OCI-LY3 (cell line): Measurements from ENCODE around the gene PLIN1.

ENCODE experiments used
- H2AFZ ChIP-seq: fragments of 200-600, 300-600 bp; shearing (Covaris generic); 2 replicates; pipeline ENCODE4 v1.6.0; 2014; ENCODE audit warnings: antibody characterized with exemption, low read depth, low read length
- H3K27ac ChIP-seq: fragments of 200-600, 300-600 bp; sonication (generic); 2 replicates; pipeline ENCODE4 v1.5.1; 2014; ENCODE audit warnings: mild to moderate bottlenecking, low read length, moderate library complexity, mixed read lengths
- H3K27me3 ChIP-seq: fragments of 200-600, 300-600 bp; sonication (generic); 2 replicates; pipeline ENCODE4 v1.6.1; 2014; ENCODE audit warnings: low read depth, low read length, mixed read lengths
- H3K36me3 ChIP-seq: fragments of 200-600, 300-600 bp; sonication (generic); replicated peaks from 2 replicates; pipeline ENCODE3; 2014; ENCODE audit warnings: low read depth, low read length, mixed read lengths
- H3K4me1 ChIP-seq: fragments of 300-600, 200-600 bp; sonication (generic); 2 replicates; pipeline ENCODE4 v1.6.1; 2014; ENCODE audit warnings: low read length, mixed read lengths
- H3K4me2 ChIP-seq: fragments of 200-600, 300-600 bp; sonication (generic); 2 replicates; pipeline ENCODE4 v1.6.1; 2014; ENCODE audit warnings: low read length, mixed read lengths
- H3K4me3 ChIP-seq: fragments of 300-600, 200-600 bp; sonication (generic); 2 replicates; pipeline ENCODE4 v1.5.1; 2014; ENCODE audit warnings: antibody characterized with exemption, mild to moderate bottlenecking, low read length, moderate library complexity
- H3K79me2 ChIP-seq: fragments of 300-600, 200-600 bp; shearing (Covaris generic); 2 replicates; pipeline ENCODE4 v1.6.1; 2014; ENCODE audit warnings: mild to moderate bottlenecking, low read length, mixed read lengths
- H3K9ac ChIP-seq: fragments of 300-600, 200-600 bp; shearing (Covaris generic); 2 replicates; pipeline ENCODE4 v1.6.0; 2014; ENCODE audit warnings: mild to moderate bottlenecking, low read length, moderate library complexity
- H3K9me3 ChIP-seq: fragments of 200-600, 300-600 bp; shearing (Covaris generic); 2 replicates; pipeline ENCODE4 v1.6.1; 2014; ENCODE audit warnings: low read length, mixed read lengths; ENCODE audit not compliant: insufficient read depth
- H4K20me1 ChIP-seq: fragments of 200-600, 300-600 bp; sonication (generic); 2 replicates; pipeline ENCODE4 v1.6.1; 2016; ENCODE audit warnings: low read length, mixed read lengths; ENCODE audit not compliant: insufficient read depth
- CTCF ChIP-seq: fragments of 200-600, 300-600 bp; sonication (generic); IDR thresholded peaks from 2 replicates; pipeline ENCODE4 v1.5.1; 2014; ENCODE audit warnings: antibody characterized with exemption, low read length, low read depth
- EZH2phosphoT487 ChIP-seq: fragments of 200-600 bp; shearing (Covaris generic); IDR thresholded peaks from 2 replicates; pipeline ENCODE4 v1.6.1; 2018; ENCODE audit warnings: antibody characterized with exemption, mixed run types, low read depth

PLIN1 gene

DNA sequence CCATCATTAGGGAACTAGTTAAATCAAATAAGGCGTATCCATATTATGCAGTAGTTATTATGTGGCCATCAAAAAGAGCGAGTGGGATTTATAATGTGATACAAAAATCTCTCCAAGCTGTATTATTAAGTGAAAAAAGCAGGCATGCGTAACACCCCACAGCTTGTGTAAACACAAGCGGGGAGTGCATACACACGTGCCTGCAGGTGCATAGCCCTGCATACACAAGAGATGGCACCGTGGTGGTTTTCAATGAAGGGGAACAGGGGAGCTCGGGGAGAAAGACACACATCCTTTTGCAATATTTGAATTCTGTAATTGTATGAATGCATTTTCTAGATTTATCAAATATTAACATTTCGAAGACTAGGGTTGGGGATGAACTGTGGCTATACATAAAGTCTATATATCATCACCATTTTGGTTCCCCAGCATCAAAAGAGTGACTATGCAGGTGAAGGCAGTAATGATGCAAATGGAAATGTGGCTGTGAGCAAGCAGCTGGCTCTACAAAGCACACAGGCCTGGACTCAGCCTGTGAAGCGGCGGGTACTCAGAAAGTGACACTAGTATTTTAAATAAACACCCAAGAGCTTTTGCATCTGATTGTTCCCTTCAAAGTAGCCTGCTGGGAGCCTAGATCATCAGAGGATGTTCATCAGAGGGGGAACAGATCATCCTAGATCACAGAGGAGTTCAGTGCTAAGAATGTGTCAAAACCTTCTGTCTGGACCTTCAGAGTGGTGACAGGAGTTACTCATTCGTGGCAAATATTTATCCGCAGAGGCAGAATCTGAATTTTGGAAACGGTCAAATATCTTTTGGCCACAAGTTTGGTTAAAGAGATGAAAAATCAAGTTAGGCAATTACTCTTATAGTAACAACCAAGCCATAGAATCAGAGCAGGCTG is 14.5 kb downstream of the PLIN1 start:
- no peaks in the 10 kb centered on the region for H3K36me3 ChIP-seq
- 0 out of 2 replicates have a peak overlapping the region, but pooled peaks have one; percentile 8 for H2AFZ ChIP-seq
- TF ChIP-seq CTCF (no peak), EZH2phosphoT487 (no peak)
- H3K9me3 ChIP-seq, result no peaks in the 10 kb centered on the region
- no peaks in the 10 kb centered on the region for H3K79me2 ChIP-seq
- no peaks in the 10 kb centered on the region for H4K20me1 ChIP-seq
- peaks cover 12% of the 10 kb centered on the region for H3K4me1 ChIP-seq
- H3K27me3 ChIP-seq, result peaks cover 20% of the 10 kb centered on the region
- peak overlapping the region; percentile 44; the same call in 1 of the 2 replicates for H3K9ac ChIP-seq
- H3K4me3 ChIP-seq, result peak overlapping the region; percentile 77
- peak overlapping the region; percentile 69 for H3K4me2 ChIP-seq
- H3K27ac ChIP-seq, result no peak overlapping the region

DNA sequence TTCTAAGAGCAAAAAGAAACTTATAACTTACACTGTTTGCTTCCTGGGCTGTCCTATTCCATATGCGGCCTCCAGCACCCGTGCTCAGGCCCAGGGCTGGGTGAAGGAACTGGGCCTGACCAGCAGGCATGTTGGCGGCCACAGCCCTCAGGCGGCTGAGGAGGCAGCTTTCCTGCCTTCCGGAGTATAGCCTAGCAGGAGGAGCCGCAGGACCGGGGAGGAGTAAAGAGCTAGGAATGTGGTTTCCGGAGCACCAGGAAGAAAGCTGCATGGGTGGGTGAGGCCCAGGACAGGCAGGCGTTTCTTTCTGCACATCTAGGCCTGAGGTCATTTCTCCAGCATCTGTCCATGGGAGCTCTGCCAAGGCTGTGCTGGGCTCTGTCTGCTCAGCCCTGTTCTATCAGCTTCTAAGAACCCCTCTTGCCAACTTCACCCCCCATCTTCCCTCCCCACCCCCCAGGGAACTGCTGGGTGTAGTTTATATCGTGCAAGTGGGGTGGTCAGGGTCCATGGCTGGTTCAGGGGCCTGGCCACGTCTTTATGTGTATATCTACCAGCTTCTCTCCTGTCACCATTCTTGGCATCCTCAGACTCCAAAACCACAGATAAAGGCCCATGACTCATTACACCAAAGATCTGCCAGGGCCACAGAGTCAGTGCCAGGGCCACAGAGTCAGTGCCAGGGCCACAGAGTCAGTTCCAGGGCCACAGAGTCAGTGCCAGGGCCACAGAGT is 16.1 kb downstream of the PLIN1 start:
- Histone ChIP-seq H3K4me1 (peaks cover 16% of the 10 kb centered on the region), H3K27me3 (peaks cover 20% of the 10 kb centered on the region), H3K27ac (no peak overlapping the region), H3K4me3 (no peak overlapping the region), H2AFZ (no peak overlapping the region), H3K9ac (no peak overlapping the region), H3K79me2 (no peaks in the 10 kb centered on the region), H3K36me3 (no peaks in the 10 kb centered on the region), H3K4me2 (no peak overlapping the region), H4K20me1 (no peaks in the 10 kb centered on the region), H3K9me3 (no peaks in the 10 kb centered on the region)
- TF ChIP-seq EZH2phosphoT487 (no peak), CTCF (no peak)

- no peaks in the 10 kb centered on the region for H4K20me1 ChIP-seq
- no peaks in the 10 kb centered on the region for H3K79me2 ChIP-seq
- peaks cover 20% of the 10 kb centered on the region for H3K27me3 ChIP-seq
- no peak overlapping the region for H3K4me2 ChIP-seq
- H3K4me1 ChIP-seq, result peaks cover 15% of the 10 kb centered on the region
- H3K4me3 ChIP-seq, result no peak overlapping the region
- no peak overlapping the region for H3K9ac ChIP-seq
- TF ChIP-seq EZH2phosphoT487 (no peak), CTCF (no peak)
- no peak overlapping the region for H3K27ac ChIP-seq
- no peaks in the 10 kb centered on the region for H3K9me3 ChIP-seq
- H2AFZ ChIP-seq, result no peak overlapping the region
- H3K36me3 ChIP-seq, result no peaks in the 10 kb centered on the region
Measured at GRCh38 chr15:89660556-89660955, 18.6 kb downstream of the PLIN1 start.

GRCh38 chr15:89659295-89659694 is 19.9 kb downstream of the PLIN1 start:
- H3K4me3 ChIP-seq, result no peak overlapping the region
- peaks cover 12% of the 10 kb centered on the region for H3K27me3 ChIP-seq
- no peak overlapping the region for H3K4me2 ChIP-seq
- TF ChIP-seq CTCF (no peak), EZH2phosphoT487 (no peak)
- H4K20me1 ChIP-seq, result no peaks in the 10 kb centered on the region
- H3K27ac ChIP-seq, result no peak overlapping the region
- H3K9ac ChIP-seq, result no peak overlapping the region
- H3K9me3 ChIP-seq, result no peaks in the 10 kb centered on the region
- no peaks in the 10 kb centered on the region for H3K36me3 ChIP-seq
- peaks cover 11% of the 10 kb centered on the region for H3K4me1 ChIP-seq
- H2AFZ ChIP-seq, result no peak overlapping the region
- no peaks in the 10 kb centered on the region for H3K79me2 ChIP-seq
